Measurements from ENCODE around the gene ACSF3. TPM values are rescaled to one million over a fixed set of nuclear protein-coding genes. Genes with fewer than 3 reads are reported as not detected.

The ACSF3 gene
- total RNA-seq, 1 donor from 2014 or later: 25.8 TPM

GRCh38 chr16:89192956-89193575, 99.4 kb downstream of the ACSF3 start:
- Histone ChIP-seq H3K27me3 (ENCODE audit: control insufficient read depth, insufficient read depth, low read length) (peaks cover 5% of the 10 kb centered on the region), H3K4me3 (ENCODE audit: low read depth, low read length) (peak overlapping the region; percentile 4), H3K36me3 (ENCODE audit: control insufficient read depth, insufficient read depth, low read length) (no peaks in the 10 kb centered on the region)
- no peak for TF ChIP-seq CTCF (IDR thresholded peaks at IDR 0.05; ENCODE audit: insufficient read depth, low read length, severe bottlenecking)
- DNase-seq (ENCODE audit: low read depth) (peak; percentile 27), FAIRE-seq (no peak)

GRCh38 chr16:89193576-89194293, 100.1 kb downstream of the ACSF3 start:
- H3K36me3 ChIP-seq (ENCODE audit: control insufficient read depth, insufficient read depth, low read length): no peaks in the 10 kb centered on the region
- no peak overlapping the region for H3K4me3 ChIP-seq (ENCODE audit: low read depth, low read length)
- no peak for FAIRE-seq

GRCh38 chr16:89194340-89195311, 101.0 kb downstream of the ACSF3 start:
- no peak for TF ChIP-seq CTCF (IDR thresholded peaks at IDR 0.05; ENCODE audit: insufficient read depth, low read length, severe bottlenecking)
- DNase-seq (ENCODE audit: low read depth) (no peak), FAIRE-seq (no peak)
- Histone ChIP-seq H3K36me3 (ENCODE audit: control insufficient read depth, insufficient read depth, low read length) (no peaks in the 10 kb centered on the region), H3K27me3 (ENCODE audit: control insufficient read depth, insufficient read depth, low read length) (peaks cover 9% of the 10 kb centered on the region), H3K4me3 (ENCODE audit: low read depth, low read length) (no peak overlapping the region)

More at GRCh38 chr16:89193576-89194293, 100.1 kb downstream of the ACSF3 start:
- no peak for TF ChIP-seq CTCF (IDR thresholded peaks at IDR 0.05; ENCODE audit: insufficient read depth, low read length, severe bottlenecking)
- peaks cover 5% of the 10 kb centered on the region for H3K27me3 ChIP-seq (ENCODE audit: control insufficient read depth, insufficient read depth, low read length)
- DNase-seq (ENCODE audit: low read depth): no peak

DNA sequence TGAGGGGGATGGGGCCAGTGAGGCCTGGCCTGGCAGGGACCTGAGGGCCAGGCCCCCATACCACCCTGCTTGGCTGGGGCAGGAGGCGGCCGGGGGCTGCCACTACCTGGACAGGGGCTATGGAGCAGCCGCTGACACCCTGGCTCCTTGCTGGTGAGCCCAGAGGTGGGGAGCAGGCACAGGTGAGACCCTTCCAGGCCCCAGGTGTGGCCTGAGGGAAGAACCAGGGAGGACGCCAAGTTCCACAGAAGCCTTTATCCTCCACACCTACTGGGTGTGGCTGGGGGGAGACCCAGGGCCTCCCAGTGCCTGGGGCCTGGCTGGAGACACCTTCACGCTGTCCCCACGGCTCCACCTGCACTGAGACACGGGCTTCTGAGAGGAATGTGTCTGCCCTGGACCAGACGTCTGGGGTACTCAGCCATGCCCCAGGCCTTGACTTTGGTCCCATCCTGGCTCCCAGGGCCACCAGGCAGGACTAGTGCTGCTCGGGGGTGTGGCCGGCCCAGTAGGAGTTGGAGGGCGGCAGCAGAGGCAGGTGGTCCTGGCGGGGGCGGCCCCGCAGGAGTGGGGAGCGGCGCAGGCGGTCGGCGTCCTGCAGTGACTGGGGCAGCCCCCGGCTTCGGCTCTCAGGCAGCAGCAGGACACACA, 102.0 kb downstream of the ACSF3 start:
- no peak for TF ChIP-seq CTCF (IDR thresholded peaks at IDR 0.05; ENCODE audit: insufficient read depth, low read length, severe bottlenecking)
- H3K4me3 ChIP-seq (ENCODE audit: low read depth, low read length): no peak overlapping the region
- FAIRE-seq (no peak), DNase-seq (ENCODE audit: low read depth) (no peak)
- peaks cover 19% of the 10 kb centered on the region for H3K27me3 ChIP-seq (ENCODE audit: control insufficient read depth, insufficient read depth, low read length)
- no peaks in the 10 kb centered on the region for H3K36me3 ChIP-seq (ENCODE audit: control insufficient read depth, insufficient read depth, low read length)

- FAIRE-seq: no peak
- no peak for TF ChIP-seq CTCF (IDR thresholded peaks at IDR 0.05; ENCODE audit: insufficient read depth, low read length, severe bottlenecking)
- Histone ChIP-seq H3K36me3 (ENCODE audit: control insufficient read depth, insufficient read depth, low read length) (no peaks in the 10 kb centered on the region), H3K27me3 (ENCODE audit: control insufficient read depth, insufficient read depth, low read length) (peaks cover 18% of the 10 kb centered on the region), H3K4me3 (ENCODE audit: low read depth, low read length) (no peak overlapping the region)
- no peak for DNase-seq (ENCODE audit: low read depth)
Measured at GRCh38 chr16:89197033-89197632, 103.5 kb downstream of the ACSF3 start.
